LNCAP (cell line): ENCODE data around the gene DHX32.

Experiments
- CTCF ChIP-seq: fragments of 450-650 bp; IDR thresholded peaks from 2 replicates; pipeline ENCODE4 v1.5.1; 2017; ENCODE audit warnings: mild to moderate bottlenecking

Gene DHX32

DNA sequence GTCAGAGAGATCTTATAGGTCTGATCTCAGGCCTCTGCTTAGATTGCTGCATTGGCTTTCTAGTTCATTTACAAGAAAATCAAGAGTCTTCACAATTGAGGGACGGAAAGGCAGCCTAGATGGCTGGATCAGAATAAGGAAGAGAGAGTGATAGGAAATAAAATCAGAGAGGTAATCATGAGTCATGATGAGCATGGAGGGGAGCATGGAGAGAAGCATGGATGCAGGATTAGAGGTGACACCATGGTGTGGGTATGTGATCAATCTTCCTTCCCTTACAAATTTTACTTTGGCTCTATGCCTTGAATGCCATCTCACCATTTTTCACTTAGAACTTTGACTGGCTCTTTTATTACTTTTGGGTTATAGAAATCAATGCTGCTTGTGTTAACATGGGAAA is 56.4 kb downstream of the DHX32 start:
- no peak for TF ChIP-seq CTCF

DNA sequence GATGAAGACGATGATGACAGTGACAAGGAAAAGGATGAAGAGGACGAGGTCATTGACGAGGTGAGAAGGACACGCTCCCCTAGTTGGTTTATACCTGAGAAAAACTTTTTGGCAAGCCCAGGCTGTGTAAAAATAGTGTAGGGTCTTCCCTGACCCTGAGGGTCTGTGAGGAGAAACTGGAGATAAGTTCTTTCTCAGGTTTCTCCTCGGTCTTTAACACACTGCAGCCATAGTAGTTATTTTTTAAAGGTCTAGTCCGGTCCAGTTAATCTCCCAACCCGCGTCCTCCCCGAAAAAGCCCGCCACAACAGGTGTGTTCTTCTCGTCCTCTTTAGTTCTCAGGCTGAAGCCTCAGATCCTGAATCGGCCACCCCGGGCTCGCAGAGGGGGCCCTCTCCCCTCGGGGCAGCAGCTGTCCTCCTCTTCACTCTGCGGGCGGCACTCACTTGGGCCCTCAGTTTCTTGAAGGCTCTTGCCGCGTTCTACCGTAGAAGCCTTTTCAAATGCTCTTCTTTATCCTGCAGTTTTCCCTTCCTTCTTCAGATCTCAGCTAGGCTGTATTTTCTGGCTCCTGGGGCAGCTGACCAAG is 57.3 kb downstream of the DHX32 start:
- TF ChIP-seq CTCF = no peak

DNA sequence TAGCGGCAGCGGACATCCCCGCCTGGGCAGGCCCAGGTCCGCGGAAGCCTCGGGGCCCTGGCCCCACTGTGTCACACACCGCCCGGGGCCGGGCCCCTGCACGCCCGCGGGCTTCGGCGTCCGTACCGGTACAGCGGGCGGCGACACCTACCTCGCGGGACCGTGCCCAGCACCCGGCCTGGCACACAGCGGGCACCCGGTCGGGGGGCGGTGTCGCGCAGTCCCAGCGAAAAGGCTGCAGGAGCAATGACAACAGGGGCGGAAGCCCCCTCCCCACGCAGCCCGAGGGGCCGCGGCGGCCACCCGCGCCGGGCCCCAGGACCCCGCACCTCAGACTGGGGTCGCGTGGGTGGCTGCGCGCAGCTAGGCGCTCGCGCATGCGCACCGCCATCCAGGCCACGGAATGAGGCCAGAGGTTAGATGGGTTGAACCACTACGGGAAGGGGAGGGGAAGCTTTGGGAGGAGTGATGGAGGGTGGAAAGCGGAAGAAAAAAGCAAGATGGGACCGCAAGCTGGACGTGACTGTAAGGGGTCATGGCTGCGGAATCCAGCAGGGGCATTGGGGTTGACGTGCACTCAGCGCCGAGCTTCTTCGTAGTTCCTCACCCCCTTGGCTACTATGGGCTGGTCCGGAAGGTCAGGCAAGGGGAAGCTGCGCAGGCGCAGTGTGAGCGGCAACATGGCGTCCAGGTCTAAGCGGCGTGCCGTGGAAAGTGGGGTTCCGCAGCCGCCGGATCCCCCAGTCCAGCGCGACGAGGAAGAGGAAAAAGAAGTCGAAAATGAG is 58.0 kb downstream of the DHX32 start, which contains the start of the genes BCCIP and UROS:
BCCIP (plus strand) TSS at position 669 of the 785 bp plus-strand sequence; CDS start at position 681, 12 bp downstream.
UROS (minus strand) TSS at position 381 of the 785 bp plus-strand sequence. CDS start 6,759 bp downstream, outside the sequence.
- no peak; the same call in 1 of the 2 replicates for TF ChIP-seq CTCF

DNA sequence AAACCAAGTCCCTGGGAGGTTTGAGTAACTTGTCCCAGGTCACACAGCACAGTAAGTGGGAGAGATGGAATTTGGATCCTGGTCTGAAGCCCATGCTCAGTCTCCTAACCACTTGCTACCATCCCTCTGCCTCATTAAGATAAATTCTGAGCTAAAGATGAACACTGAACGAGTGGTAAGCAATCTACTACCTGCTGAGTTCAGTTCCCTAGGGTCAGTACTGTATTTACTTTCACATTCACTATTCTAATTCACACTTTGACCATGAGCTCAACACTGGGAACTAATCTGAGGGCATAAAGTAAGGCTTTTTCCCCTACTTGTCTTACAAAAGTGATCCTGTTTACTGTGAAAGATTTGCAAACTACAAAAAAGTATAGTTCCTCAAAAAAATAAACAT is 60.4 kb downstream of the DHX32 start:
- no peak for TF ChIP-seq CTCF

- TF ChIP-seq CTCF = no peak
These were observed 63.6 kb downstream of the DHX32 start for GRCh38 chr10:125817337-125817946.

DNA sequence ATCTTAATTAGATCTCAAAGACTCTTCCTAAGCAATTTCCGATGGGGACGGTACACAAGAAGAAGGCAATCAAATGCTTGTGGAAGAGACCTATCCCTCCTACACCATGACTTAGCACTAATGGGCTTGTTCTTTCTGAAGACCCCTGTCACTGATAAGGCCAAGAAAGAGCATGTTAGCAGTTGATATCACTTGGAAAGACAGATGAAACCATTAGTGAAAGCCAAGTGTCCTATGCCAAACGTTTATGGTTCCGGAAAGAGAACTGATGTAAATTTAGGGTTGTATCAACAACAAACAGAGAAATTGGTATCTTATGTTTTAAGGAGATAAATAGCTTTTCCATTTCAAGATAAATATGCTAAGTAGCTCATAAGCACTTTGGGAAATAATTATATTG is 64.5 kb downstream of the DHX32 start:
- no peak for TF ChIP-seq CTCF

- TF ChIP-seq CTCF = no peak
These were observed 65.3 kb downstream of the DHX32 start for GRCh38 chr10:125815764-125816163.
